G401.6 (cell line): Measurements from ENCODE around the gene FHIT.

Experiments used
- FAIRE-seq: peaks from 2 replicates; lab custom pipeline; 2012; peaks lifted over from hg19 to GRCh38; lab: Jason Lieb, UNC

Gene FHIT

DNA sequence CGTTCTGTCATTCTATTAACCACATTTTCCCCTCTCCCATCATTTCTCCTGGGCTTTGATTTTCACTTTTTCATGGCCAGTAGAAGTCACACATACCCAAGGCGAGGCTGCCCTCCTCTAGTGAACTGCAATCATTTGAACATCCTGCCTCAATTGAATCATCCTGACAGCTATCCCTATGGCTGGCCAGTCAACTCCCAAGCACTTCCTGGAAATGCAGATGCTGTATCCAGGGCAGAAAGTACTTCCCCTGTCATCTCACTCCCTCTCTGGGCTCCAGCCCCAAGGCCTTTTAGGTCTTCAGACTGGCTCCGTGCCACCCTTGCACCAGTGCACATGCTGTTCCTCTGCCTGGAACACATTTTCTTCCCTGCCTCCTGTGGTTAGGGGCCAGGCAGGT lies 1463.1 kb downstream of the FHIT start:
- no peak for FAIRE-seq

DNA sequence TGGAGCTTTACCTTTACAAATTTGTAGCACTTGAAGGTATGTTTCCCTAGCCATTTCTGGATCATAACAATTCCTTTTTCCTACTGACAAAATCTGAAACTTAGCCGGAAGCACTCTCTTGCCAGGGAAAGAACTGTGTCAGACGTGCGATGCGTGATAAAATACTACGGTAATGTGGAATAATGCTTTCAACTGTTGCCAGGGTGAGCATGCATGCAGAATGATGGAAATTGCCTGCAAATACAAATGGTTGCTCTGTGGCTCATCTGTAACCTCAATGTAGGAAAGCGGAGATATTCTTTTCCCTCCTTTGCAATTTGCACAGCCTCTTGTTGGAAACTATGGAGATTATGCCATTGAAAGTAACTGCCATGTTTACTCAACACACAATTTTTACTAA lies 1464.9 kb downstream of the FHIT start:
- FAIRE-seq = no peak

DNA sequence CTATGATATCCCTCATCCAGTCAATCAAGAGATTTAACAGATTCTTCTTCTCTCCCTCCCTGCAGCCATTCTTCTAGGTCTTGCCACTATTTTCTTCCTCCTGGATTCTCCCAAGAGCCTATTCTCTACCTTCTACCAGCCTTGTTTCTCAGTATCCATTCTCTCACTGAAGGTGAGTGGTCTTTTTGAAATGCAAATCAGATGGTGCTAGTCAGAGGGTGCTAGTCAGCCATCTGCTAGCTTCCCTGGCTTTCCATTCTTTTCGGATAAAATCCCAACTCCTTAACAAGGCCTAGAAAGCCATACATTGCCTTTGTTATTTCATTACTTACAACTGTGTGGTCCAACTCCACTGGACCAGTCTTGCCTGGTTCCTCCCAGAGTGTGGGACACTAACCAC lies 1467.1 kb downstream of the FHIT start:
- no peak for FAIRE-seq

DNA sequence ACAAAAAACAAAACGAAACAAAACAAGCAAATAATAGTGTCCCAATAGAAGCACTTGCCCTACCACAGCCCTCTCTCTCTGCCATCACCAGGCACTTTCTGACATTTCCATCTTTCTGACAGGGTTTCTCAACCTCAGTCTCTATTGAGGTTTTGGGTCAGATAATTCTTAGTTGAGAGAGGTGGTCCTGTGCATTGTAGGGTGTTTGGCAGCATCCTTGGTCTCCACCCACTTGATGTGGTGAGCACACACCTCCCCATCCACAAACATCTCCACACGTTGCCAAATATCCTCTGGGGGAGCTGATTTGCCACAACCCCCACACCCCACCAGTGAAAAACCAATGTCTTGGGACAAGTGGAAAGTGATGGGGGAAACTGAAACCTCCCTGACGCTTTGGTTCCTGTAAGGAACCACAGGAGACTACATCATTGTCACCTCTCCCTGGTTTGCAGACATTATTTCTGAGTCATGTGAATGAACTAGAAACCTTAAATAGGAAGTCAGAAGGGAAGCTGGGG lies 1467.7 kb downstream of the FHIT start:
- FAIRE-seq = no peak

DNA sequence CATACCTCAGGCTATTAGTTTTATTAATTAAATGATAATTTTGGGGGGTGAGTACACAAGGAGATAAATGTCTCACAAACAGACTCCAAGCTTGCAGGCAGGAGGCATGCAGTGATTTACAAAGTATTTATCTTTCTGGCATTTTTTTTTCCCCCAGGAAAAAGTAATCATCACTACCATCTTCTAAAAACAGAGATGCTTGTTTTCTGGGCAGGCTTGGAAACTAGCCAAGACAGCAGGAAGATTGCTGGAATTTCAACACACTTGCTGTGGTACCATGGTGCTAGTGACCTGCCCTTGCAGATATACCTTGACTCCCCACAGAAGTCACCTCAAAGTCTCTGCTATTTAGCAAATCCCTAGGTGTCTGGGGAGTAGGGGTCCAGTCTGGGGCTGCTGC lies 1468.6 kb downstream of the FHIT start:
- peak; percentile 92 for FAIRE-seq

DNA sequence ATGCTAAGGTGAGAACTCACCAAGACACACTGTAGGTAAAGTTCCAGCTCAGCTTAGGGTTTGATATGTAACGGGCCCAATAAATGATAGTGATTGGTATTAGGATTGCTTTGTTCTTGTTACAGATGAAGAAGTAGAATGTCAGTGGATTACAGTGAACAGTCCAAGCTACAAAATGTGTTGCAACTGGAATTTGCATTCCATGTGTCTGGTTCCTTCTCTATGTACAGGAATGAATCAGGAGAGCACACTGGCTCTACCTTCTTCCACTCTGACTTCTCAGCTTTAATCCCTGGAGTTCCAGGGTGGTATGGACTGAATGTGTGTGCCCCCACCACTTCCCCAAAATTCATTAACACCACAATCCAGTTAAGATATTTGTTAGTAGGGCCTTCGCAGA lies 1471.0 kb downstream of the FHIT start:
- peak; percentile 97 for FAIRE-seq

DNA sequence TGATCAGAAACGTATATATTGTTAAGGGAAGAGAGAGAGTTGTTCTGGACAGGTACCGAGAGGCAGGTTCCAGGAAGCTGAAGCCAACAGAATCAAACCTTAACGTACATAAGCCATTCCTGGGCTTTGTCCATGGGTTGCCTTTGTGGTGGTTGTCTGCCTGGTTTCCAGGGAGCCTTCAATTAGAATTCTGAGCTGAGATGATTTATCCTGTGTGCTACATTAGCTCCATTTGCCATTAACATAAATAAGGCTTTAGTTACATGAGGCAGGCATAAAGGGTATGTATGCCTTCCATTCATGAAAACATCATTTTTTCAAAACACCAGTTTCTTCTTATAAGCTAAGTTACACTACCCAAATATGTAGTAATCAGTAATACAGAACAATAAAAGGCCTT lies 1472.0 kb downstream of the FHIT start:
- FAIRE-seq = no peak

DNA sequence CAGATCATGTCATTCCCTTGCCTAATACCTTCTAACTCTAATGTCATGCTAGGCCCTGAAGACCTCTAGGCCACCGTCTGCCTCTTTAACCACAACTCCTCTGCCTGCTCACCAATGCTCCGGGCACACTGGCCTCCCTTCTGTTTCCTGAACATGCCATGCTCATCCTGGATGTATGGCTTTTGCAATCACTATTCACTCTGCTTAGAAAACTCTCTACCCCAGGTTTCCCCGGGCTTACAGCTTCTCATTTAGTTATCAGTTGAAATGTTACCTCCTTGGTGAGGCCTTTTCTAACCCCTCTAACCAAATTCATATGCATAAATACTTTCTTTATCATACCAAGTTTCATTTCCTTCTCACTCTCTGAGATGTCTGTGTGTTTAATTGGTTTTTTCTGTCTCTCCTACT lies 1473.6 kb downstream of the FHIT start:
- FAIRE-seq = no peak

DNA sequence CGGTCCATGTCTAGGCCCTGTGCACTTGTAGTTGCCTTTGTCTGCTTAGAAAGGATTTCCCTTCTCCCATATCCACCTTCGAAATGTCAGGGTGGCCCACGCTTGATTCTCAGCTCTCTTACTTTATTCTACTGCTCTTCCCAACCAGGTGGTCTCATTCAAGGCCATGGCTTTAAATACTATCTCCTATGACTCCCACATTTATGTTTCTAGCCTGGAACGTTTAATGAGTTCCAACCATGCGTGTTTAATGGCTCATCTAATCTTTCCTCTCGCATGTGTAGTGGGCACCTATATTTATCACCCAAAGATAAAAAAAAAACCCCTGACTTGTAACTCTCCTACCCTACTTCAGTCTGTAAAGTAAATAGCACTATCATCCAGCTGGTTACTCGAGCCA lies 1474.2 kb downstream of the FHIT start:
- no peak for FAIRE-seq

DNA sequence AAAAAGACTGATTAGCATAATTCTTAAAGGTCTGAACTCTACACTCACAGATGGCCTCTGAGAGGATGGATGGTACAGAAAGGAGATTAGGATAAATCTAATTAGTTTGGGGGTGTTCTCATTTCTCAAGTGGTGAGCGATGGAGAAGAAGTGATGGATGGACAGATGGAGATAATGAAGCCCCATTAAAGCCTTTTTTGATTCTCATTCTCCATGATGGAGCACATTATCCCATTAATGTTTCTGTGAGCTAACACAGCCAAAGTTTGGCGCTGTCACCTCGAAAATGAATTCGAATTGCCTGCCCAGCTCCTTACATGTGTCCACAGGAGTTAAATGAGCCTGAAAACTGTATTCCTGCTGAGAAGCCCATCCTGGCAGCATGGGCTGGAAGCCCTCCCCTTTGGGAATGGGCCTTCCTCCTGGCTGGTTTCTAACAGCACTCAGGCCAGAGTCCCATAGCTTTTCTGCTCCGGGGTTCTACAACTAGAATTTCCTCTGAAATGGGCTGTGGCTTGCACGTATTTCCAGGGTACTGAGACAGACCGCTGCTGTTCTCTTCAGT lies 1475.4 kb downstream of the FHIT start:
- FAIRE-seq = no peak

DNA sequence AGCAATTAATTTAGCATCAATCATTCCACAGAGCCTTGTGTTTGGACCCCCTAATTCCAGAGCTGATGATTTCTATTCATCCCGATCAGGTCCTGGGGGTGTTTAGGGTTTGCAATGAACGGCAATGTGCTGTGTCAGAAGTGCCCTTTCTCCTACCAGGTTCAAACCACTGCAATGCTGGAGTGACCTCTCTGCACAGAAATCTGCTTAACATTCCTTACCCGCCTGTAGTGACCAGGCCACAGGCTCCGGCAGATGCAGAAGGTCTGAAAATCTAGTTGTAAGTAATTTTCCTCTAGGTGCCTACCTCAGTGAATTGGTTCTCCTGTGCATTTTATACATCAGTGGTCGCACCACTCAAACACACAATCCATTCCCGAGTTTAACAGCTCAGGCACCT lies 1476.1 kb downstream of the FHIT start:
- FAIRE-seq = peak; percentile 97

DNA sequence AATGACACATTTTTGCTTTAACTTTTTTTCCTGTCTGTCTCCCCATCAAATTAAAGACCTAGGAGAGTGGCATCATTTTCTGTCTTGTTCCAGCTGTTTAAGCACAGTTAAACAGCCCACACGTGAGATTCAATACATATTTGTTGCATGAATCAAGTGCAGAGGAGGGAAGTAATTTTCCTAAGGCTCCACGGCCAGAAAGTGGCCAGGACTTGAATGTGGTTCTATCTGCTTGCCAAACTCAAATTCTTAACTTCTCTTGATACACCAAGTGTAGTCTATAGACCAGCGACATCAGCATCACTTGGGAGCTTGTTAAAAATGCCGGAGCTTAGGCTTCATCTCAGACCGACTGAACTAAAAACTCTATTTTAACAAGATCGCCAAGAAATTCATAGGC lies 1476.6 kb downstream of the FHIT start:
- FAIRE-seq = no peak

DNA sequence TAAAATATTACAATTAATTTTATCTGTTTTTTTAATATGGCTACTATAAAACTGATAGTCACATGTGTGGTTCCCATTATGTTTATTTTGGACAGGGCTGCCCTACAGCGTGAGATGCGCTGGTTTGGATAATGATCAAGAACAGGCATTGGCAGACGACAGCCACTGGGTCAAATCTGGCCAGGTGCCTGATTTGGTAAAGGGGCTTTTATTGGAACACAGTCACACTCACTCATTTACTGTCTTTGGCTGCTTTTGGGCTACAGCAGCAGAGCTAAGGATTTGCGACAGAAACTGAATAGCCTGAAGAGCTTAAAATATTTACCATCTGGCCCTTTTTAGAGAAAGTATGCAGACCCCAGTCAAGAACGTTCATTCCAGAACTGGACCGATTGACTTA lies 1477.3 kb downstream of the FHIT start:
- no peak for FAIRE-seq

DNA sequence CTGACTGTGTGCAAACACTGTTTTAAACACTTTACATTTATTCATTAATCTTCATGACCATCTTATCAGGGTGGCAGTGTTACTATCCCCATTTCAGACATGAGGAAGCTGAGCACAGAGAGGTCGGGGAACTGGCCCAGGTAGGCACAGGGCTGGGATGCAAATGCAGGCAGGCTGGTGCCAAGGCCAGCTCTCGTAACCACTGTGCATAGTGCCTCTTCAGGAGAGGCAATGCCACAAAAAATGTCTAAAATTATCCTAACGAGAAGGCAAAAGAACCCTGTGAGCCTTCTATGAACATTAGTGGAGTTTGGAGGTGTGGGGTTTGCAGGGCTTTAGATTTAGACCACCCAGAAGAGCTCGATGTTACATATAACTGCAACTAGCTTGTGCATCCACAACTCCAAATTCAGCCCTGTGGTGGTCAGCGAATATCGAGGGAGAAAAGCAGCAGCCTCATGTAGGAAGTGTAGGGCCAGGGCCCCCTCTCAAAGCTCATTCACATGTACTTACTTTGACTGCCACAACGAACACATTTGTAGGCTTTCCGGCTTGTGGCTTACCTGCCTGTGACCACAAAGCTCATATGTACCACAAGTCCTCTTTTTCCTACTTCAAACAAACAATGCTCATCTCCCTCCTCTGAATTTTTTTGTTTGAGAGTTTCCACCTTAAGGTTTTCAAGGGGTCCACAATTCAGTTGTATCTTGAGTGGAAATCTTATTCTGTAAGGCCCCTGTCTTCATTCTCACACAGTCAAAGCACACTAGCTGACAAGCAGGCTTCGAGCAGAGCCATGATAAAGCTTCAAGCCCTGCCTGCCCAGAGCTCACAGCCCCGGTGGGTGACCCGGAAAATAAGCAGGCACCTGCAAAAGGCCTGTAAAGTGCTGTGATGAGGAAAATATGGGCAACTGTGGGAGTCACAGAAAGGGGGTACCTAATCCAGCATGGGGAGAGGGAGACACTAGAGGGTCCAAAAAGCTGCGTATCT lies 1478.5 kb downstream of the FHIT start:
- no peak for FAIRE-seq

DNA sequence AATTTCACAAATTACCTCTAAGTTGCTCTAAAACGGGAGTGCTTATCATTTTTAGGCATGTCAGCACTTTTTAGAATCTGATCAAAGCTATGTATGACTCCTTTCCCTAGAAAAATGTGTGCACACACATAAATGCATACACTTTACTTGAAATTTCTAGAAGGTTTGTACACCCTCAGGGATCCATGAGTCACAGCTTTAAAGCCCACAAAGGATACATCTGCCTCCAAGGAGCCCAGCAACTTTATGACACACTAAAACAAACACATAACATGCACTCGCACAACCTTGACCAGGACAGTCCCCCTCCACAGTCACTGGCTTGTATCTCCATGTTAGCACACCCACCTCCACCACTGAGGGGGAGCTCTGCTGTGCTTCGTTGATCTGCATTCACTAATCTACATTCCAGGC lies 1479.5 kb downstream of the FHIT start:
- FAIRE-seq = peak; percentile 54

DNA sequence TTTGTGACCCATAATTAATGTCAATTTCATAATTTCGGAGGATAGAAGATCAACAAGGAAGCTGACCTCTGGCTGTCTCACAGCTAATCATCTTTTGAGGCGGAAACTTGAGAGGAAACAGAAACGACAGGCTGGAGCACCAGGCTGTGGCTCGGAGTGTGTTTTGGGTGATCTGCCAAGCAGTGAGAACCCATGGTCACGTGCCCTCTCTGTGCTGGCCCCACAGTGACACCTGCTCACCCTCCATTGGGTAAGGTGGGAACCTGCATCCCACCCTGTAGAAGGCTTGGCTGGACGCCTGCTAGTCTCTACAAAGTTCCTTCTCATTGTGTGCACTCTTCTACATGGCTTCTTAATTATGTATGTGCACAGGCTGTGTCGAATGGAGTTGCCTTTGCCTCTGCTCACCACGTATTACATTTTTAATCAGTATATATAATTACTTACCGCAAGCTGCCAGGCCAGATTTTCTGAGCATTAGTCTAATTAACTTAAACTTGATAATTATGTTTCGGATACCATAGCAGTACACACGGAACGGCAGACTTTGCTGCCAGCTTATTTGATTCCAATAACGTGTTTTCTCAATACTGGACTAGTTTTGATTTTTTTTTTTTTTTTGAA lies 1482.0 kb downstream of the FHIT start:
- FAIRE-seq = no peak

DNA sequence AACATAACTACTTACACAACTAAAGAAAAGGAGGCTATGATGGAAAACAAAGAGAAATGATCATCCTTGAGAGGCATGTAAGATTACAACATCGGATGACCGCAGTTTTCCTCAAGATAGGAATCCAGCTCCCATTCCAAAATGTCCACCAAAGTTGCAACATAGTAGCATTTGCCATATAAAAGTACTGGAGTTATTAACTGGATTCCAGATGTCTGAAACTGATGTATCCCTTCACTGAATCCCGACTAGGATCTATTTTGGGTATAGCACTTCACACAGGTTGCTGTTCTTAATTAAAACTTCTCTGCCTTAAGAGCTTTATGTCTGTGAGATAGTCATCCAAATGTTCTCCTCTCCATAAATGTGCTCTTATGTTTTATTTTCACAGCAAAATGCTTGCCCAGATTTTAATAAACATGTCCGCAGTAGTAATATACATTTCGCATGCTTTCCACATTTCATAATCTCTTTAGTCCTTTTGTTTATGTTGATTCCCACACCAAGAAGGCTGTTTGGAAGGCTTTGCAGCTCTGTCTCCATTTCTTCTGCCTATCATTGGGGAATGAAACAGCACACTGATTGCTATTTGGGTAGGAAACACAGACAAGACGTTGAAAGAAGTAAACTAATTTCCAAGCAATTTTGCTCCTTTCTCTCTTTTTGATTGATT lies 1484.9 kb downstream of the FHIT start:
- peak; percentile 70 for FAIRE-seq

DNA sequence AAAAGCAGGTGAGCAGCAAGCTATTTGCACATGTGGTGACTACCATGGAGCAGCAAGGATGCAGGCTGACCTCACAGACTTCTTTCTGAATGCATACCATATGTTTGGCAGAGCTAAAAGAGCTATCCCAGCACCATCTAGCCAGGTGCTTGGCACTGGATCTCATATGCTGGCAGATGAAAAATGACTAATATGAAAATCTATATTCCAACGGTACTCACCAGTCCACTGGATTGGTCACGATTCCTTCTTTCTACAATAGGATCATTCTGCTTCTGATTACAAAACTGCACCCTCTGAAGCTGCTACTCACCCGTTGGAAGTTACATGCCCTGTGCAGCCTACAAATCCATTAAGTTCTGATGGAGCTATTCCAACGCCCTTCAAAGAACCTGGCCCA lies 1487.1 kb downstream of the FHIT start:
- FAIRE-seq = no peak

DNA sequence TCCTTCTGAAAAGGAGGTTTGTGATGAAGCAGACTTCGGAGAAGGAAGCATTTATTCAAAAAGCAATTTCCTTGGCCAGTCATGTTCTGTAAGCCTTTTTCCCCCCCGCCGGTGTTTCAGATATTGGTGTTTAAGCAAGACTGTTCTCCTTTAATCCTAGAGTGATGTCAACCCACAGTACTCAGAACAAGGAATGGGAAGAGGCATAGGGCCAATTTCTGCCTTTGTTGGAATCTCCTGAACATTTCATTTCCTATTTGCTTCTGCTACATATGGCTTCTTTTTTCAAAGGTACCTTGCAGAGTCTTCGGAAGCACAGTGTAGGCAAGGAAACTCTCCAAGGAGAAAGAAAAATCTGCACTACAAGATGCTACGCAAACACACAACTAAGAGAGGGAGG lies 1488.3 kb downstream of the FHIT start:
- peak; percentile 69 for FAIRE-seq

DNA sequence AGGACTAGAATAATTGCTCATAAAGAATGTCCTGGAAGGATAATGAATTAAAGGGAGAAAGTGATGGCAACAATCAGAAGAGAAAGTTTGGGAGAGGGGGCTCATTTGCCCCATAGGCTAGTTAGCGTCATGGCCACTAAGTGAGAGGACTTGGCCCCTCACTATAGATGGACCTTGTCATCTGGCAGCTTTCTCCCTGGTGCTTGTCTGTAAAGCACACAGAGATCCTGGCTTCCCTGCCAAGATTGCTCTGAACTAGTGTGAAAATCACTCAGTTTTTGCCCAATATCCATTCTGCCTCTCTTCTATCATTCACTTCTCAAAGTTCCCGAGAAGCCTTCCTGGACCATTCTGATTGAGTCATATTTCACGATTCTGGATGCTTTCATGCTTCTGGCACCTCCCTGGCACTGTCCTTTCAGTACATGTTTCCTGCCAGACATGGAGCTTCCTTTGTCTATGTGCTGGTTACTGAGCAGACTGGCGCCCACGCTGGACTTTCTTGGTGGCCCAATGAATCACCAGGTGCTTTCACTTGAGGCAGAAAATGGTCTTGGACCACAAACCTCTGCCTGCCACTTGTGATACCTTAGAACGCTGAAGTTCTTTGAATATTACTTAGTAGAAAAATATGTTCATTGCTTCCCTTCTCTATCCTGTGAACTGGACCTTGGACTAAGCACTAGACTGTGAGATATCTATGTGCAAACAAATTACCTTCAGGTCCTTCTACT lies 1491.8 kb downstream of the FHIT start:
- no peak for FAIRE-seq

DNA sequence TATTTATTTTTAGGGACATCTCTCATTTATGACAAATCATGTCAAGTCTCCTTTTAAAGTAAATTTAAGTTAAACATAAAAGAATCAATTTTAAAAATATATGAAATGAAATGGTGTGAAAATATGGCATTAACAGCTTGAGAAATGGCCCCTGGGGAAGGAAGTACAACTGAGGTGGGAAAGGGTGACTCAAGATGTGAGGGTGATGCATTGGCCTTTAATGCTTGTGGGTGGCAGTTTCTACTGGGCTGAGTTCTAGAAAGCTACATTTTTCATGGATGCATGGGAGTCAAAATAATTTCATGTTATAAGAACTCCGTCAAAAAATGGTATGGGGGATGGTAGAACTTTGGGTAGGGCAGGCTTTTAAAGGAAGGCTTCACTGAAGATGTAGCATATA lies 1492.6 kb downstream of the FHIT start:
- no peak for FAIRE-seq

DNA sequence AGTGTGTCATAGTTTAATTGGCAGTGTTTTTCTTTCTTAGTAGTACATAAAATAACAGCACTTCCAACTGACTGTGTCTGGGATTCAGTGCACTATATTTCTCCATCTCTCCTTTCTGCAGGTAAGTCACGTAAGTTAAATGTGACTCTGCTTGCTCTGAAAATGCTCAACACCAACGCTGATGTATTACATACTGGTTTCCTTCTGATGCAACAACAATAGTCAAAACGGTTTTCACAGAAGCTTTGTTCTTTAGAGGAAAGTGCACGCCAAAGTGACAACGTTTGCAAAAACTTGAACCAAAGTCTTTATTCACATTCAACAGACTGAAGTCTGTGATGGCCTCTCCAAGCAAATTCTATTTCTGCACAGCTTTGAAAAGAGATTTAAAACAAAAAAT lies 1494.3 kb downstream of the FHIT start:
- FAIRE-seq = no peak
